NCI-H446 treated with DMSO at 0.1 percent for 48 hours (cell line): Measurements from ENCODE around the gene FAM240B.

Experiments used
- DNase-seq: peaks from one replicate; lab custom pipeline; 2025; lab: John Stamatoyannopoulos, UW

Gene FAM240B

DNA sequence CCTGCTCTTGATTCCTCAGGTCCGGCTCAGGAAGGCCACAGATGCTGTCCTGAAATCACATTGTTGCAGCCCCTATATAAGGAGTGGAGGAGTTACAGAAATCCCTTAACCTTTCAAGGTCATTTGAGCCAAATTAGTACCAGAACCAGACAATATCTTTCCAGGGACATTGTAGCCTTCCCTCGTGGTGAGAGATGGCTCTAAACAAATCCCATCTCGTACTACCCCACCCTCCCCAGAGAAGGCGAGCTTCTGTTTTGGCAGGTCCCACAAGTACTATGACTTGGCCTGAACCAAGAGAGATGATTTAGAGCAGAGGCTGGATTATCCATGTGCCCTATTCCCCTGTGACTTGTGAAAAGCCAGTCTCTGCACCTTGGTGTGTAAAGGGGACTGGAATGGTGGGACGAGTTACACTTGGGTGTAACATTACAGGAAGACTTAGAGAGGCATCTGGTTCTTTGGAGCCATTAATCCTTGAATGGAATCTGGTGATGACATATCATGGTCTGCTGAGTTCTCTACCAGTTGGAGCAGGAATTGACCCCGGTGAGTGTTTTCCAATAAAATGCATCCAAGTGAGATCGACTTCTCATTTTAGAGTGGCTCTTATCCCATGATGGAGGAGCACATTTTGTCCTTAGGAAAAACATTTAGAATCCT is at the start of gene FAM240B:
Gene FAM240B, minus strand, starts transcription at position 51 of the 663 bp plus-strand sequence. CDS start 16,134 bp downstream, outside the sequence.
- no peak for DNase-seq

DNA sequence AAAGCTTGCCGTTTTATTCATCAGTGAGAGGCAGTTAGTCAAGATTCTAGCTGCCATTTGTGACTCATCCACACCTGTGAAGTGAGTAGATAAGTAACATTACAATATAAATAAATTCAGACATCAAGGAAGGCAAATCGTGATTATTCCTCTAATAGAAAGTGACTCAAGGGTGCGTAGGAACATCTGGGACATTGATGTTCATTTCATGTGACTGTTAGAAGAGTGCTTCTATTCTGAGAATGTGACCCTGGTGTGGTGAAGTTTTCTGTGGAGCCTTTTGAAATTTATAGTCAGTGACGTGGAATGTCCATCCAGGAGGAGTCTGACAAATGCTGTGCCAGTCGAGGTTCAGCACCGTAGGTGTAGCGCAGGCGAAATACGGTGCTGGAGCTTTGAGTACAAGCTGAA is 48.4 kb upstream of the FAM240B start:
- no peak for DNase-seq

DNA sequence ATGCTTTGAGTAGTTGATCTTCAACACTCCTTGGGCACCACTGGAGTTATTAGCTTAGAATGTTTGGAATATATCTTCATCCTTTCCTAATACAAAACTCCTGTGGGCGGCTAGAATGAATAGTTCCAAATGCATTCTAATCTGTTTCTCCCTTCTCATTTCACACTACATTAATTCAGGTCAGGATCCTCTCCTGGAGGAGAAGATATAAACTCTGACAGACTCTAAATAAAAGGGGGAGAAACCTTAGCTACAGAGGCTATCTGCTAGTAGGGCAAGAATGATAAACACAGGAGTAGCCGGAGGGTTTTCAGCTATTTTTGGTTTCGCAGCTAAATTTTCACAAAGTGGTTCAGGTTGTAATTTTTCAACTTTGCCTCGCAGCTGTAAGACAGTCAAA is 45.2 kb upstream of the FAM240B start:
- no peak for DNase-seq

DNA sequence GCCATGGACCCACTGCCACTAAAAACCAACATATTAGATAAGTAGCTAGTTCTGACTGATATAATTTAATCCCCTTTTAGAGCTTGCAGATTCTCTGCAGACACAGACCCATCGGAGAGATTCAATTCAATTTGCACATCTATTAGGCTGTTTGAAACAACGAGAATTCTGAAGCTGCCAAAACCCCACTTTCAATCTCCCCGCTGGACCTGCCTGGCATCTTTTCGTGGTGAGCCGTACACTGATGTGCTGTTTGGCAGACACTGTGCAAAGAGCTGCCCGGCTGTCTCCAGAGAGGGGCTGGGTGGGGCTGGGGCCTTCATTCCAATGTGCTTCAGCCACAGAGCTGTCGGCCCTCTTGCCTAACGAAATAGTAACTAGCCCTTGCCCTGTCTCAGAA is 42.1 kb upstream of the FAM240B start:
- DNase-seq: peak; percentile 9

DNA sequence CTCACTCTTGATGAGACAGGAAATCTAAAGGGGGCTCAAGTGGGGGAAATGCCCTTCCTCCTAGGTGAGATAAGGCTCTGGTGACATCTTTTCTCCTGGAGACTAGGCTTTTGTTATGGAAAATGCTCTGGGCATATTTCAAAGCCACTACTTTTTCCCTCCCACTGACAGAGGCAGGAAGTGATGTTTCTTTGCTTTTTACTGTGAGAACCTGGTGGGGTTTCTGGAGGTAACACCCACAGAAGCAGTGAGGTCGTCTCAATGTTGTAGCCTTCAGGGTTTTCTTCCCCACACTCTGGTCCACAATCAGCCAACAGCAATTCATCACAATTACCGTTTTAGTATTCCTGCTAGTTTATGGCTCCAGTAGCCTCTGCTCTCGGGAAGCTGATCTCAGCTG is 41.4 kb upstream of the FAM240B start:
- DNase-seq: no peak

DNA sequence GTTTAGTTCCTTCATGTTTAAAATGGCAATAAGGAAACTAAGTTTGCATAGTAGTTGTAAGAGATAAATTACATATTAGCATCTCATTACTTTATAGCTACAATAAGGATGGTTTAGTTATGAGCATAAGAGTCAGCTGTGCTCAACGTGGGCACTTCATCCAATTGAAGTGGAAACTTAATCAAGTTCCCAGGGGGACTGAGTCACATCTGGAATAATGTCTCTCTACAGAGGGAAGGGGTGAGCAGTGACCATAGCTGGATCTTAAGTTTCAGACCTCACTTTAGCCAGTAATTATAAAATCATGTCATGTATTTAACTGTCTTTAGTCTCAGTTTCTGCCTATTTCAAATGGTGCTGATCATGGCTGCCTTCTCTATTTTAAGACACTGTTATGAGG is 36.8 kb upstream of the FAM240B start:
- DNase-seq: no peak

DNA sequence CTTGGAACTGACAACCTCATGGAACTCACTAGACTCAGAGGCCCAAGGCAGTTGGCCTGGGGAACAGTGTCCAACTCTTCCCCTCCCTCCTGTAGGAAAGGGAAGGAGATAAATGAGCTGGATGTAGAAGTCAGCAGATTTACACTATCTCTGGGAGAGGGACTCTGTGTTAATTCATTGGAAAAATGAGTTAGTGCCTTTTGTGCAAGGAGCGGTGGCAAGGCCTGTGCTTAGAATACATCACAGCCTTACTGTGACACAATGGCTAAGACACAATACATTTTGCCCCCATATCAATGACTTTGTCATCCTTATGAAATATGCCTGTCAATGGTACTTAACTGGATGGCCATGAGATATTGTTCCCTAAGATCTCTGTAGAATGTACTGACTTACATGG is 28.0 kb upstream of the FAM240B start:
- no peak for DNase-seq

DNA sequence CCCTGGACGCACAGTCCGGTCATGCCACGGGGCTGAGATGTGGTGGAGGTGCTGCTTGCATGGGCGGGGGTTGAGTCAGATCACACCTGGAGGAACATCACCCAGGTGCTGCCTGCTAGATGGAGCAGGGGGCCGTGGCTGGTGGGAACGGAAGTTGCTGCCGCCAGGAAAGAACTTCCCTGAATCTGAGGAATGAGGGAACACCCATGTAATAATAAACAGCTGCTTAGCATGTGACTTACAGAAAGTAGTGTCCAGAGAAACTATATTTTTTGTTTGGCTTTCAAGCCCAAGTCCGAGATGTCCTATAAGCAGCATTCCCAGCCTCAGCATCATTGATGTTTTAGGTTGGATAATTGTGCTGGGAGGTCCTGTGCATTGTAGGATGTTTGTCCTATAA is 27.1 kb upstream of the FAM240B start:
- DNase-seq: no peak

DNA sequence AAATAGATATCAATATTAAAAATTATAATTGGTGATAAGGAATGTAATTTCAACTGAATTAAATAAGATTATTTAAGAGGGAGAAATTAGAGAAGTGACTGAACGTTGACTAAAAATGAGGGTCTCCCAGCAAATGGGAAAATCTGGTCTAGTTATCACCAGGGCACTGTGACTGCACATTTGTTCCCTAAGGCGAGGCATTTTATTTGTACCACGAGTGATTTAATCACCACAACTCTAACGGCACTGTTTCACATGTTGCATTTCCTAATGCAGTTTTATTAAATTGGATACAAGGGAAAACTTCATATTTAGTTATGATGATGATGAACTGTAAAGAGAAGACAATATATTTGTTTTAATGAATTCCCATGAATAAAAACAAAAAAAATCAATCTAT is 26.4 kb upstream of the FAM240B start:
- no peak for DNase-seq

DNA sequence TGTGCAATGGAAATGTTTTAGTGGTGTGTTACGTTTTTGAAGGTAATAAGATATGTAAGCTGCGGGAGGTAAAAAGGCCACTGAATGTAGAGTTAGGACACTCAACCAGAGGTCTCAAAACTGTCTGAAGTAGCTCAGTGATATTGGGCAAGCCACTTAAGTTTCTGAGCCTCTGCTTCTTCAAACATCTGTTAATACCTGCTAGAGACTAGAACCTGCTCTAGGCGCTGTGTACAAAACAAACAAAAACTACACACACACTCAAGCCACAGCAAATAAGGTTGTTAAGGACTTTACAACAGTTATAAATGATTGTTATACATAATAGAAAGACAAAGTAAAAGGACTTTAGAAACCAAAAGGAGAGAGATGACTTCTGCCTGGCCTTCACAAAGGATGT is 24.6 kb upstream of the FAM240B start:
- DNase-seq: no peak

DNA sequence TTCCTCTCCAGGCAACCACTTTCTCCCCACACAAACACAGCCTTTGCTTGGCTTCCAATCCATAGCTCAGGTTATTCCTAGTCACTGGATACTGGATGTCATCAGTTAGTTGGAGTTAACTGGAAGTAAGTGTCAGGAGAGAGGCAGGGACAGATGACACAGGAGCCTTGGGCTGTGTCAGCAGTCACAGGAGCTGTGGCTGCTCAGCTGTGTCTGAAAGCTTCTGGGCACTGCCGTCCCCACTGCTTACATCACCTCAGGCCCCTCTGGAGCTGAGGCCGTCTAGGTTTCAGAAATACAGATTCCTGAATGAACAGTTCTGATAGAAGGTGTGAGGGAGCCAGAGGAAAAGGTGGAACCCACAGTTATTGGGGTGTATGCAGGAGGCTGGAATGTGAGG is 17.3 kb upstream of the FAM240B start:
- no peak for DNase-seq

DNA sequence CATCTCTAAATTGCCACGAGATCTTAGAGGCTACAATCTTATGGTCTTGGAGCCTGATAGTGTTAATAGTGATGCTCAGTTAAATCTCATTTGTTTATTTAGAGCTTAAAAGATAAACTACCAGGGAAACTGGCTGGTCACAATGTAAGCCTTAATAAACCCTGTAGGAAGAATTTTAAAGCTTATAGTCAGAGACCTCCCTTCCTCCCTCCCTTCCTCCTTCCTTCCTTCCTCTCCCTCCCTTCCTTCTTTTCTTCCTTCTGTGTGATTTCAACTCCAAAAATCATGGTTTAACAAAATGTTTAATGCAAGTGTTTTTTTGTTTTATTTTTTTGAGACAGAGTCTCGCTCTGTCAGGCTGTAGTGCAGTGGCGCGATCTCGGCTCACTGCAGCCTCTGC is 14.9 kb upstream of the FAM240B start:
- no peak for DNase-seq

DNA sequence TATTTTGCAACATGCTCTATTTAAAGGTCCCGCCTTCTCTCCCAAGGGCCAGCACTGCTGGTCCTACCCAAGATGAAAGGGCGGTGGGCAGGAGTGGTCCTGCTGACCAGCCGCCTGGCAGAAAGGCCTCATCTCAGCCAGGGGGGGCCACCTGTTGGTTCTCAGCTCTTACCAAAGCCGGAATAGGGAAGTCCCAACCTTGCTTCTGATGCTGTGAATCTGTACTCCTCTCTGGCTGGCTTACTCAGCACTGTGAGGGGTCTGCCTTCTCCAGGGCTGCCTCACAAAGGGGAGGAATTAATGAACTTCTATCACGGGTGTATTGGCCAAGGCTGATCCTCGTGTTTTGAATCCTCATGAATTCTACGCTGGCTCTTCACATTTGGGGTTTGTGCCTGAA is 13.6 kb upstream of the FAM240B start:
- no peak for DNase-seq

DNA sequence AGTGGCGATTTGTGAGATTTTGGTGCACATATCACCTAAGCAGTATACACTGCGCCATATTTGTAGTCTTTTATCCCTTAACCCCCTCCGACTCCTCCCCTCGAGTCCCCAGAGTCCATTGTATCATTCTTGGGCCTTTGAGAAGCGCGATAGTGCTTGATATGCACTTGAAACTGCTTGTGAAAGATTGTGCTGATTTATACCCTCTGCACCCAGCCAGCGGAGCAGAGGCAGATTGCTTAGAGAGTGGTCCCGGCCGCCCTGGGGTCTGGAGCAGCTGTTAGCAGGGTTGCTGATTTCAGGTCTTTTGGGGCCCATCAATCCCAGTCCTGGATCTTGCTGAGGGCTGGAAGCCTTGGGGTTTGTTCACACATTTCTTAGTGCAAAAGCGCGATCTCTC is 13.0 kb upstream of the FAM240B start:
- DNase-seq: no peak

DNA sequence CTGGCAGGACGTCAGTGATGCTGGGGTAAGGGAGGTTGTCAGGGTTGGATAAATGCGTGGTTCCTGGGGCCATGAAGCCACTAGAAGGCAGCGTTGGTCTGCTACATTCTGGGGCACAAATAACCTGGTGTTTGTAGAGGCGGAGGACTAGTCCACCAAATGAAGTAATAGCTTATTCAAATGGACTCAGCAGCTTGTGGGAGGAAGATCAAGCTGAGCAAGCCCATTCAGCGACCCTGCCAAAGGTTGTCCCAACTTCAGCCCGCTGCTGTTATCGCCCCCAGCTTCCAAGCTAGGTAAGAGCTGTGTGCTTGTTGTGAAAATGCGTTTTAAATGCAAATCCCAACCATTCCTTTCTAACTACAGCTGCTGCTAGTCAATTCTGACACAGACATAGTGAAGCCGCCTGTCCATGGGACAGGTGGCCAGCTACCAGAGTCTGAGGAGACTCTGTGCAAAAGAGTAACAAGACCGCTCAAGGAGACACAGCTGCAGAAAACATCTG is 7.6 kb upstream of the FAM240B start:
- no peak for DNase-seq

DNA sequence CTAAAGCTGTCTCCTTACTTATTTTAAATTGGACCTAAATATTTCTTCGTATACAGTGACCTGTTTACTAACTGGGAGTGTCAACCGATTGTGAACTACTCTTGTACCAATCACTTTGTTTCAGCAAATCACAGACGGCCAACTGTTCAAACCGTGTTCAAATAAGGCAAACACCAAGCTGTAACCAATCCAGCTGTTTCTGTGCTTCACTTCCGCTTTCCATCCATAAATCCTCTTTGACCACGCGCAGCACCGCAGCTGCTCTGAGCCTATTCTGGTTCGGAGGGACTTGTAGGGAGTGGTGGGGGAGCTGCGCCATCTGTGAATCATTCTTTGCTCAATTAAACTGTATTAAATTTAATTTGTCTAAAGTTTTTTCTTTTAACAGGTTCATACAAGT is 4.8 kb upstream of the FAM240B start:
- no peak for DNase-seq

DNA sequence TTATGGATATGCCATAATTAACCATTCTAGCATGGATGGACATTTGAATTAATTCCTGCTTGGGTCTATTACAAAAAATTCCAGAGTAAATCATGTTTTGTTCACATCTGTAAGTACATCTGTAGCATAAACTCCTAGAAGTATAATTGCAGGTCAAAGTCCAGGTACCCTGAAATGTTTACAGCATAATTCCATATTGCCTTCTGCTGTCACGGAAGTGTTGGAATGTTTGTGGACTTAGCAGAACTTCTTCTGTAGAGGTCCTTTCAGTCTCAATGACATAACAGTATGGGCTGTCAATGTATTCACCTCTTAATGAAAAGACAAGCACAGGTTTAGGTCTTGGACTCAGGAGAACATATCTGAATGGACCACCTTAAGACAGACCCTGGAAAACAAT is 1.8 kb downstream of the FAM240B start:
- no peak for DNase-seq

DNA sequence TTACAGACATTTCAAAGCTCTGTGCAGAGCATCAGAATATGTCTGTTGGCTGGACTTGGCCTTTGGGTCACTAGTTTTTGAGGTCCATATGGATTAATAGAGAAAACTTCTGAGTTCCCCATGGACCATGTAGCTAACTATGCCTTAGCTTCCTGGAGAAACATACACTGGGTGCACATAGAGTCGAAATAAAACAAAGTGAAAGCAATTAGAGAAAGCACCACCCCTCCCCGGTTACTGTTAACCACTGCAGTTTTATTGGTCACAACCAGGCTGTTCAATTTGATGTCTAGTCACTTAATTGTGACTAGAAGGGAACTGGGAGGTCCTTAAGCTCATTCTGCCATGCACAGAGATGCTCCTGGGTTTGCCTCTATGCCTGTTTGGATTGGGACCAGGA is 4.2 kb downstream of the FAM240B start:
- DNase-seq: no peak

DNA sequence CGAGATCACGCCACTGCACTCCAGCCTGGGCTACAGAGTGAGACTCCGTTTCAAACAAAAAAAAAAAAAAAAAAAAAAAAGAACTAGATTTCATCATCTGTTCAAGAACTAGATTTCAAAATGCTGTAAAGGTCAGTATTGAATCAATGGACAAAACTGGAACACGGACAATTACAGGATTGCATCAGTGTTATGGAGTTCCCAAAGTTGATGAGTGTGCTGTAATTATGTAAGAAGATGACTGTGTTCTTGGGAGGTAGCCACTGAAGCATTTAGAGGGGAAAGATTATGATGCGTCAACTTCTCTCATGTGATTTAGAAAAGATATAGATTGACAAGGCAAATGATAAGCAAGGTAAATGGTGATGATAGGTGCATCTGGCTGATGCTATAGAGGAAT is 6.5 kb downstream of the FAM240B start:
- no peak for DNase-seq

DNA sequence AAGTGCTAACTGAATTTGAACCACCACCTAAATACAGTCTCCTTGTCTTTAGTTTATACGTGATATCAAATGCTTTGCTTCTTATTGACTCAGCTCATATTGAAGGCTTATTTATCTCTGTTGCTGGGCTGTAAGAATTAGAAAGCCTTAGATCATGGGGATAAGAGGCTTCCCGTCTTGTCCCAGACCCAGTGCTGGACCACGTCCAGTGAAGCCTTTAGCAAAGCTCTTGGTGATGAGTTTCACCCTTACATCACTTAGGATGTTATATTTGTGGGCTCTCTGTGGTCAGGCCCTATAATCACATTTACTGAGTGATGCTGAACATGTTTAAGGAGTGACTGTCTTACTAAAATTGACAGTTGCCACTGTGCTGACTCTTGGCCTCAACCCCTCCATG is 11.2 kb downstream of the FAM240B start:
- DNase-seq: no peak

DNA sequence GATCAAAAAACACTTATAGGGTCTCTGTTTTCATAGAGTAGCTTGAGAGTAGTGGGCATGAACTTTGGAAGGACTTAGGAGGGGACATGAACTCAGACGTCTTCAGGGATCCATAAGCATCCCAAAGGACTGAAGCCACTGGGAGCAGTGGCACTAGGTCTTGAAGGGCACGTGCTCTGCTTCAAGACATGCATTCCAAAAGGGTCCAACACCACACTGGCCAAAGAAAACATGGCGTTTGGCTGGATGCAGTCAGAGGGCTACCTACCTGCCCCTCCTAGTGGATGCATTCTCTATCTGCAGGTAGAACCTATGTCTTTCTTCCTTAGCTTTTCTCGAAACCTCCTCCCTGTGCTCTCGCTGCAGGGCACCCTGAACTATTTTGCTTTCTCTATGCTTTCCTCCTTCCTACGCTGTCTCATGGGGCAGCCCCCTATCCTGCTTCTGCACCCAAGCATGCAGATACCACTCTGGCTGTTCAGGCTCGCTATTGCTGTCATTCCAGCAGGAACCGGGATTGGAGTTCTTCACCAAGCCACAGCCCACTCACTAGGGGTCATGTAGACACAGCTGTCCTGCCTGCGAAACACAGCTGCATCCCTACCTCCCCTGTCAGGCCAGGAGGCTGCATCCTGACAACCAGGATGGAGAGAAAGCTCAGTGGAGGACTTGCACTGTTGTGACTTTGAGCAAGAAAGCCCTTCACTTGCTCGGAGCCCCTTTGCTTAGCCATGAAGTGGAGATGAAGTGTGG is 11.9 kb downstream of the FAM240B start:
- no peak for DNase-seq

DNA sequence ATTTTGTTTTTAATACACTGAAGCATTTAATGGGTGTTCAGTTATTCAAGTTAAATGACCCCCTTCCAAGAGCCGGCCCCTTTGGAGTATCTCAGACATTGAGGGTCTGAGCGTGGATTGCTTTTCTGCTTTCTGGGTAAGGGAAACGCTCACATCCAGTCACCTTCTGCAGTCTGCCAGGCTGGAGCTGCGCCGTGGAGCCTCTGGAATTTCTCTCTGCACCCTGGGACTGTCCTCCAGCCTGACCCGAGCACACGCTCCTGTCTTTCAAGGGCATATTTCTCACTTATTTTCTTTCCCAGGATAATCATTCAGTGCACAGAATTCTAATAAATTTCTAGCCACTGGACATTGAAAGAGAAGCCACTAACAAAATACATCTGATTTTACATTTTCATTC is 13.4 kb downstream of the FAM240B start:
- no peak for DNase-seq

DNA sequence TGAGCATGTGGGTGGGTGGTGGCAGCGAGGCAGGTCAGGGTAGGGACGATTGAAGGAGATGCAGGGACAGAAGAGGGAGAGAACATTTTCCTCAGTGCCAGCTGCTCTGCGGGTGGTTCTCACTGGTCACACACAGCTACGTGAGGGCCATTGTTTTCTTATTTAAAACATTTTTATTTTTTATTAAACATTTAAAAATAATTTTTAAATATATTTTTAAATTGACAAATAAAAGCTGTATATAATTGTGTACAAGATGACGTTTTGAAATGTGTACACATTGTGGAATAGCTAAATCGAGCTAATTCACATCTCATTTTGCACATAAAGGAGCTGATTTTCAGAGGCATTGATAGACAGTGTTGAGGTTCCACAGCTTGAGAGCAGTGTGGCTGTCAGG is 14.0 kb downstream of the FAM240B start:
- no peak for DNase-seq

DNA sequence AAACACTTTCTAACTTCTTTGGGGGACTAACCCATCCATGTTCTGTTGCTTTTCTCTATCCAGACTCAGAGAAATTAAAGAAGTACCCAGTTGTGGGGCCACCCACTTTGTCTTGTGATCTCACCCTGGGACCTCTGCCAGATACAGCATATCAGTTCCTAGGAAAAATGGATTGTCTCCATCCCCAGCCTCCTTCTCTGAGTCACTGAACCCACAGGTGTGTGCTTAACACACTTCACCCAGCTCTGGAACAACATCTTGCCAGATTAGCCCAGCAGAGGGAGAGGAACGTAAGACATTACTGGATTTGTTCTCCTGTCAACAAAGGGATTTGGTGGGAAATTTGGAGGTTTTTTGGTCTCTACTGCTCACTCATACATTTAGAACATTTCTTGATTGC is 19.2 kb downstream of the FAM240B start:
- DNase-seq: no peak
